ENCODE measurements around the gene DPF3.

DPF3 gene

GRCh38 chr14:72893636-72894322, at the start of gene DPF3:
Gene DPF3 (minus strand): TSS chr14:72894101. CDS start chr14:72894088, 13 bp downstream.
- no peak within 1 kb of the TSS for H3K27ac ChIP-seq (ENCODE audit: low read depth, low read length)
- H3K27me3 ChIP-seq (ENCODE audit: control insufficient read depth, insufficient read depth, low read length) = peaks cover 2% of the 10 kb centered on the region
- H3K36me3 ChIP-seq (ENCODE audit: control insufficient read depth, insufficient read depth, low read length) = no peaks in the 10 kb centered on the region
- H3K4me1 ChIP-seq (ENCODE audit: control insufficient read depth, insufficient read depth, low read length) = peaks cover 9% of the 10 kb centered on the region
- peak within 1 kb of the TSS; percentile 87 for H3K4me3 ChIP-seq (ENCODE audit: low read length)
- peak within 1 kb of the TSS; percentile 39 for H3K9ac ChIP-seq (ENCODE audit: low read length)

- Histone ChIP-seq H3K9ac (ENCODE audit: low read length) (no peak overlapping the region), H3K27me3 (ENCODE audit: control insufficient read depth, insufficient read depth, low read length) (no peaks in the 10 kb centered on the region), H3K36me3 (ENCODE audit: control insufficient read depth, insufficient read depth, low read length) (peaks cover 35% of the 10 kb centered on the region), H3K4me3 (ENCODE audit: low read length) (no peak overlapping the region), H3K27ac (ENCODE audit: low read depth, low read length) (no peak overlapping the region), H3K4me1 (ENCODE audit: control insufficient read depth, insufficient read depth, low read length) (no peaks in the 10 kb centered on the region)
Measured at GRCh38 chr14:72942934-72943333, 49.0 kb upstream of the DPF3 start.

- peaks cover 28% of the 10 kb centered on the region for H3K36me3 ChIP-seq (ENCODE audit: control insufficient read depth, insufficient read depth, low read length)
- no peaks in the 10 kb centered on the region for H3K27me3 ChIP-seq (ENCODE audit: control insufficient read depth, insufficient read depth, low read length)
- H3K4me1 ChIP-seq (ENCODE audit: control insufficient read depth, insufficient read depth, low read length) = no peaks in the 10 kb centered on the region
- no peak overlapping the region for H3K4me3 ChIP-seq (ENCODE audit: low read length)
- H3K27ac ChIP-seq (ENCODE audit: low read depth, low read length) = no peak overlapping the region
- H3K9ac ChIP-seq (ENCODE audit: low read length) = no peak overlapping the region
Measured at GRCh38 chr14:72941286-72941985, 47.5 kb upstream of the DPF3 start.

- peaks cover 23% of the 10 kb centered on the region for H3K36me3 ChIP-seq (ENCODE audit: control insufficient read depth, insufficient read depth, low read length)
- H3K4me3 ChIP-seq (ENCODE audit: low read length) = no peak overlapping the region
- H3K4me1 ChIP-seq (ENCODE audit: control insufficient read depth, insufficient read depth, low read length) = no peaks in the 10 kb centered on the region
- H3K27me3 ChIP-seq (ENCODE audit: control insufficient read depth, insufficient read depth, low read length) = no peaks in the 10 kb centered on the region
- no peak overlapping the region for H3K9ac ChIP-seq (ENCODE audit: low read length)
- no peak overlapping the region for H3K27ac ChIP-seq (ENCODE audit: low read depth, low read length)
Measured at GRCh38 chr14:72939630-72940029, 45.7 kb upstream of the DPF3 start.

GRCh38 chr14:72932893-72933292, 39.0 kb upstream of the DPF3 start:
- H3K4me1 ChIP-seq (ENCODE audit: control insufficient read depth, insufficient read depth, low read length) = no peaks in the 10 kb centered on the region
- no peaks in the 10 kb centered on the region for H3K36me3 ChIP-seq (ENCODE audit: control insufficient read depth, insufficient read depth, low read length)
- no peak overlapping the region for H3K27ac ChIP-seq (ENCODE audit: low read depth, low read length)
- no peaks in the 10 kb centered on the region for H3K27me3 ChIP-seq (ENCODE audit: control insufficient read depth, insufficient read depth, low read length)
- no peak overlapping the region for H3K9ac ChIP-seq (ENCODE audit: low read length)
- H3K4me3 ChIP-seq (ENCODE audit: low read length) = no peak overlapping the region

GRCh38 chr14:72929316-72930080, 35.6 kb upstream of the DPF3 start:
- H3K4me3 ChIP-seq (ENCODE audit: low read length) = no peak overlapping the region

GRCh38 chr14:72928872-72929271, 35.0 kb upstream of the DPF3 start:
- Histone ChIP-seq H3K9ac (ENCODE audit: low read length) (no peak overlapping the region), H3K27ac (ENCODE audit: low read depth, low read length) (no peak overlapping the region), H3K4me1 (ENCODE audit: control insufficient read depth, insufficient read depth, low read length) (no peaks in the 10 kb centered on the region), H3K36me3 (ENCODE audit: control insufficient read depth, insufficient read depth, low read length) (no peaks in the 10 kb centered on the region), H3K27me3 (ENCODE audit: control insufficient read depth, insufficient read depth, low read length) (no peaks in the 10 kb centered on the region), H3K4me3 (ENCODE audit: low read length) (no peak overlapping the region)

More at GRCh38 chr14:72929316-72930080, 35.6 kb upstream of the DPF3 start:
- Histone ChIP-seq H3K27ac (ENCODE audit: low read depth, low read length) (no peak overlapping the region), H3K27me3 (ENCODE audit: control insufficient read depth, insufficient read depth, low read length) (no peaks in the 10 kb centered on the region), H3K4me1 (ENCODE audit: control insufficient read depth, insufficient read depth, low read length) (no peaks in the 10 kb centered on the region), H3K9ac (ENCODE audit: low read length) (no peak overlapping the region), H3K36me3 (ENCODE audit: control insufficient read depth, insufficient read depth, low read length) (no peaks in the 10 kb centered on the region)

GRCh38 chr14:72926292-72927028, 32.6 kb upstream of the DPF3 start, which contains the start of gene DCAF4:
Gene DCAF4 (plus strand): TSS chr14:72926464. CDS start chr14:72937979, 11,515 bp downstream.
- peak within 1 kb of the TSS; percentile 73 for H3K27ac ChIP-seq (ENCODE audit: low read depth, low read length)

GRCh38 chr14:72925815-72926291, 32.0 kb upstream of the DPF3 start:
- H3K36me3 ChIP-seq (ENCODE audit: control insufficient read depth, insufficient read depth, low read length) = no peaks in the 10 kb centered on the region
- no peaks in the 10 kb centered on the region for H3K4me1 ChIP-seq (ENCODE audit: control insufficient read depth, insufficient read depth, low read length)
- no peaks in the 10 kb centered on the region for H3K27me3 ChIP-seq (ENCODE audit: control insufficient read depth, insufficient read depth, low read length)
- peak overlapping the region; percentile 48 for H3K27ac ChIP-seq (ENCODE audit: low read depth, low read length)
- peak overlapping the region; percentile 95 for H3K4me3 ChIP-seq (ENCODE audit: low read length)
- H3K9ac ChIP-seq (ENCODE audit: low read length) = peak overlapping the region; percentile 38

More at GRCh38 chr14:72926292-72927028, 32.6 kb upstream of the DPF3 start, which contains the start of gene DCAF4:
- Histone ChIP-seq H3K27me3 (ENCODE audit: control insufficient read depth, insufficient read depth, low read length) (no peaks in the 10 kb centered on the region), H3K36me3 (ENCODE audit: control insufficient read depth, insufficient read depth, low read length) (no peaks in the 10 kb centered on the region), H3K4me3 (ENCODE audit: low read length) (peak within 1 kb of the TSS; percentile 95), H3K4me1 (ENCODE audit: control insufficient read depth, insufficient read depth, low read length) (no peaks in the 10 kb centered on the region), H3K9ac (ENCODE audit: low read length) (peak within 1 kb of the TSS; percentile 38)

- Histone ChIP-seq H3K36me3 (ENCODE audit: control insufficient read depth, insufficient read depth, low read length) (no peaks in the 10 kb centered on the region), H3K4me1 (ENCODE audit: control insufficient read depth, insufficient read depth, low read length) (no peaks in the 10 kb centered on the region), H3K27ac (ENCODE audit: low read depth, low read length) (peak overlapping the region; percentile 48), H3K4me3 (ENCODE audit: low read length) (peak overlapping the region; percentile 95), H3K9ac (ENCODE audit: low read length) (peak overlapping the region; percentile 38), H3K27me3 (ENCODE audit: control insufficient read depth, insufficient read depth, low read length) (no peaks in the 10 kb centered on the region)
Measured at GRCh38 chr14:72925171-72925759, 31.4 kb upstream of the DPF3 start.

GRCh38 chr14:72924337-72924736, 30.4 kb upstream of the DPF3 start:
- H3K4me1 ChIP-seq (ENCODE audit: control insufficient read depth, insufficient read depth, low read length) = no peaks in the 10 kb centered on the region
- H3K27ac ChIP-seq (ENCODE audit: low read depth, low read length) = no peak overlapping the region
- no peak overlapping the region for H3K4me3 ChIP-seq (ENCODE audit: low read length)
- no peaks in the 10 kb centered on the region for H3K36me3 ChIP-seq (ENCODE audit: control insufficient read depth, insufficient read depth, low read length)
- no peaks in the 10 kb centered on the region for H3K27me3 ChIP-seq (ENCODE audit: control insufficient read depth, insufficient read depth, low read length)
- no peak overlapping the region for H3K9ac ChIP-seq (ENCODE audit: low read length)
